Measurements from ENCODE around the gene C15orf39.
"Not testable (repeated sequence)": the region's sequence is repeated elsewhere in the genome, so short reads cannot be mapped to it uniquely, and the experiment has no call there.

C15orf39 gene

DNA sequence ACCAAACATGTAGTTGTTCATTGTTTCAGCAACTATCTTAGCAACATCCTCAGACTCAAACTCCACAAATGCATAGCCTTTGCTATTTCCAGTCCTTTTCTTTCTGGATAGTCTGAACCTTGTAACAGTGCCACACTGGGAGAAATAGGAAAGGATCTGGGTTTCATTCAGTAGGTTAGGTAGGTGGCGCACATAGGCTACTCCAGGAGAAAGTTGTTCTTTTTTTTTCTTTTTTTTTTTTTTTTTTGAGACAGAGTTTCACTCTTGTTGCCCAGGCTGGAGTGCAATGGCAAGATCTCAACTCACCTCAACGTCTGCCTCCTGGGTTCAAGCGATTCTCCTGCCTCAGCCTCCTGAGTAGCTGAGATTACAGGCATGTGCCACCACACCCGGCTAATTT, 50.6 kb downstream of the C15orf39 start:
- H3K9me3 Mint-ChIP-seq, H3K27ac Mint-ChIP-seq, H3K4me3 Mint-ChIP-seq, H3K4me1 Mint-ChIP-seq, H3K36me3 Mint-ChIP-seq, DNase-seq, CTCF ChIA-PET: not testable (repeated sequence)
- H3K27me3 Mint-ChIP-seq, result peaks cover 43% of the 10 kb centered on the region

GRCh38 chr15:75258034-75258433, 56.4 kb downstream of the C15orf39 start, which contains the start of gene GOLGA6C:
TSS of gene GOLGA6C (plus strand) at chr15:75258334. CDS start at chr15:75258599, 265 bp downstream.
- H3K27ac Mint-ChIP-seq, result not testable (repeated sequence)

GRCh38 chr15:75258620-75259343, 57.1 kb downstream of the C15orf39 start:
- H3K36me3 Mint-ChIP-seq, H3K27me3 Mint-ChIP-seq, H3K9me3 Mint-ChIP-seq, H3K27ac Mint-ChIP-seq, H3K4me3 Mint-ChIP-seq, H3K4me1 Mint-ChIP-seq, CTCF ChIA-PET, DNase-seq: not testable (repeated sequence)

More at GRCh38 chr15:75258034-75258433, 56.4 kb downstream of the C15orf39 start, which contains the start of gene GOLGA6C:
- H3K9me3 Mint-ChIP-seq, H3K36me3 Mint-ChIP-seq, DNase-seq, H3K4me1 Mint-ChIP-seq, CTCF ChIA-PET, H3K27me3 Mint-ChIP-seq, H3K4me3 Mint-ChIP-seq: not testable (repeated sequence)

- DNase-seq, H3K36me3 Mint-ChIP-seq, H3K4me1 Mint-ChIP-seq, H3K27ac Mint-ChIP-seq, H3K27me3 Mint-ChIP-seq, H3K4me3 Mint-ChIP-seq, CTCF ChIA-PET, H3K9me3 Mint-ChIP-seq: not testable (repeated sequence)
Measured at GRCh38 chr15:75259873-75260272, 58.2 kb downstream of the C15orf39 start.
